NT2/D1 (cell line): ENCODE results near the gene ST6GALNAC1.

Source experiments
- DNase-seq: peaks from one replicate; pipeline ENCODE4 v3.0.0-alpha.2; 2011; ENCODE audit warnings: low read depth, low spot score
- H3K27me3 ChIP-seq: 2 replicates; pipeline ENCODE4 v1.6.0; 2011; ENCODE audit warnings: mild to moderate bottlenecking; ENCODE audit not compliant: insufficient read length, insufficient read depth
- H3K36me3 ChIP-seq: 2 replicates; pipeline ENCODE4 v1.6.1; 2011; ENCODE audit warnings: mild to moderate bottlenecking, low read length, mixed read lengths; ENCODE audit not compliant: insufficient read depth, insufficient read length
- H3K4me1 ChIP-seq: 2 replicates; pipeline ENCODE4 v1.5.1; 2011; ENCODE audit not compliant: insufficient read depth, insufficient read length
- H3K4me3 ChIP-seq: 2 replicates; pipeline ENCODE4 v1.5.1; 2011; ENCODE audit warnings: low read depth; ENCODE audit not compliant: insufficient read length
- H3K9ac ChIP-seq: 2 replicates; pipeline ENCODE4 v1.6.0; 2011; ENCODE audit warnings: low read depth; ENCODE audit not compliant: insufficient read length
- H3K9me3 ChIP-seq: 2 replicates; pipeline ENCODE4 v1.5.1; 2011; ENCODE audit warnings: mild to moderate bottlenecking, low read length; ENCODE audit not compliant: insufficient read depth
- SUZ12 ChIP-seq: IDR thresholded peaks from 2 replicates; pipeline ENCODE4 v1.6.1; 2011; ENCODE audit not compliant: insufficient read length, insufficient read depth; ENCODE audit errors: extremely low read depth
- YY1 ChIP-seq: IDR thresholded peaks from 2 replicates; pipeline ENCODE4 v1.6.1; 2011; ENCODE audit not compliant: insufficient read length, insufficient read depth
- ZNF274 ChIP-seq: IDR thresholded peaks from 2 replicates; pipeline ENCODE4 v1.6.1; 2011; ENCODE audit warnings: mild to moderate bottlenecking, low read depth, low read length

The ST6GALNAC1 gene

GRCh38 chr17:76598004-76598439 lies 45.5 kb downstream of the ST6GALNAC1 start:
- no peak for TF ChIP-seq ZNF274
- no peak for TF ChIP-seq YY1
- no peak for TF ChIP-seq SUZ12
- no peak for DNase-seq
- H3K4me1 ChIP-seq: no peaks in the 10 kb centered on the region

DNA sequence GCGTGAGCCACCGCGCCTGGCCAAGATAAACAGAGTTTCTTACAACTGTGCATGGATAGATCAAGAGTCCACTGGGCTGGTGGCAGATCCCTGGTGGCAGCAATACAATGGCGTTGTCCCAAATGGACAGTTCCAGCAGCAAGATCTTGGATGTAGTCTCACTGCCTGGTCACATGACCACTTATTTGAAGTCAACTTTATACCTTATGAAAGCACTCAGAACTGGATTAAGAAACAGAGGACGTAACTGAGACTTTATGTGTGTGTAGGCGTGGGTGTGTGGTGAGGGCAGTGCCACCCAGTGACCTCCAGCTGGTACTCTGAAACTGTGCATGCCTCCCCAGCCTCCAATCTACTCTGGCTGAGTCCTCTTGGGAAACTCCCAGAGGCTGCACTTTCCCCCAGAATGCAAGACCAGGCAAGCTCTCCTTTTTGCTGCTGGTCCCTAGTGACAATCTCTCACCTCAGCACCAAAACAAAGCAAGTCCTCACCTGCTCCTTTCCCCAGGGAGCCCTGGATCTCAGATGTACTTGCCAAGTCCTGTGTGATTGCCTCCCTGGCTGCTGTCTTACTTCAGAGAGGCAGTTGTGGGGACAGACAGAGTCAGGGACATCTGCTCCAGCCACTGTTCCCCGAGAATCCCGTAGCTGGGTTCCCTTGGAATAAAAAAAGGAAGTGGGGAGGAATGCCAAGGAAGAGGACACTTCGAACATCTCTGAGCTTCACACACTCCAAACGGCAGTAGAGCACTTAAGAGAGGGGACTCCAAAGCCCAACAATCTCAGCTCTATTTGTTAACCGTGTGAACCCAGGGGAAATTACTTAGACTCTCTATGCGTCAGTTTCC lies 46.2 kb downstream of the ST6GALNAC1 start:
- Histone ChIP-seq H3K4me1 (no peaks in the 10 kb centered on the region), H3K36me3 (no peaks in the 10 kb centered on the region), H3K27me3 (no peaks in the 10 kb centered on the region), H3K9me3 (no peaks in the 10 kb centered on the region), H3K9ac (no peak overlapping the region), H3K4me3 (no peak overlapping the region)
- no peak for TF ChIP-seq SUZ12
- no peak for TF ChIP-seq ZNF274
- TF ChIP-seq YY1: no peak
- no peak for DNase-seq

More at GRCh38 chr17:76598004-76598439, 45.5 kb downstream of the ST6GALNAC1 start:
- H3K4me3 ChIP-seq: no peak overlapping the region
- no peak overlapping the region for H3K9ac ChIP-seq
- H3K27me3 ChIP-seq: no peaks in the 10 kb centered on the region
- H3K36me3 ChIP-seq: no peaks in the 10 kb centered on the region
- H3K9me3 ChIP-seq: no peaks in the 10 kb centered on the region; the same call in 1 of the 2 replicates

DNA sequence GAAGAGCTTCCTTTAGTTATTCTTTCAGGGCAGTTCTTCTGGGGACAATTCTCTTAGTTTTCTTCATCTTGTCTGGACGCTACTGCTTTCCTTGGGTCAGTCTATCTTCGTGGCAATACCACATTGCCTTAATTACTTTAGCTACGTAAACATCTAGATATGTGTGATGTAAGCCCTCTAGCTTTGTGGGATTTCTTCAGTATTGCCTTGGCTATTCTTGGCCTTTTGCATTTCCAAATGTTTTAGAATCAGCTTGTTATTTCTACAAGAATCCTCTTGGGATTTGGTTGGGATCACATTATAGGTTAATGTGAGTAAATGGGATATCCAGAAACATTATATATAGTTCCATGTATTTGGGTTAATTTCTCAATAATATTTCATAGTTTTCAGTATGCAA lies 48.9 kb downstream of the ST6GALNAC1 start:
- H3K4me1 ChIP-seq: no peaks in the 10 kb centered on the region
- no peak for DNase-seq
- no peaks in the 10 kb centered on the region for H3K9me3 ChIP-seq
- H3K9ac ChIP-seq: no peak overlapping the region
- no peak overlapping the region for H3K4me3 ChIP-seq
- no peak for TF ChIP-seq YY1
- no peak for TF ChIP-seq ZNF274
- no peak for TF ChIP-seq SUZ12
- no peaks in the 10 kb centered on the region for H3K27me3 ChIP-seq
- no peaks in the 10 kb centered on the region for H3K36me3 ChIP-seq

GRCh38 chr17:76593959-76594358 lies 49.6 kb downstream of the ST6GALNAC1 start:
- no peak for TF ChIP-seq ZNF274
- no peak for TF ChIP-seq YY1
- TF ChIP-seq SUZ12: no peak
- Histone ChIP-seq H3K9ac (no peak overlapping the region), H3K4me3 (no peak overlapping the region), H3K27me3 (no peaks in the 10 kb centered on the region), H3K36me3 (no peaks in the 10 kb centered on the region), H3K9me3 (no peaks in the 10 kb centered on the region), H3K4me1 (no peaks in the 10 kb centered on the region)
- no peak for DNase-seq

- Histone ChIP-seq H3K4me3 (no peak overlapping the region), H3K4me1 (no peaks in the 10 kb centered on the region), H3K9me3 (no peaks in the 10 kb centered on the region), H3K27me3 (peaks cover 5% of the 10 kb centered on the region), H3K36me3 (no peaks in the 10 kb centered on the region), H3K9ac (no peak overlapping the region)
- DNase-seq: no peak
- TF ChIP-seq ZNF274 (no peak), SUZ12 (no peak), YY1 (no peak)
These were observed 50.2 kb downstream of the ST6GALNAC1 start for GRCh38 chr17:76593384-76593826.

GRCh38 chr17:76588182-76588581 lies 55.4 kb downstream of the ST6GALNAC1 start:
- Histone ChIP-seq H3K9me3 (no peaks in the 10 kb centered on the region), H3K4me1 (peaks cover 7% of the 10 kb centered on the region), H3K27me3 (peaks cover 43% of the 10 kb centered on the region), H3K4me3 (no peak overlapping the region), H3K36me3 (no peaks in the 10 kb centered on the region), H3K9ac (no peak overlapping the region)
- TF ChIP-seq SUZ12: no peak
- no peak for TF ChIP-seq YY1
- no peak for TF ChIP-seq ZNF274
- no peak for DNase-seq

- DNase-seq: no peak
- TF ChIP-seq SUZ12 (no peak), YY1 (no peak), ZNF274 (no peak)
These were observed 56.6 kb downstream of the ST6GALNAC1 start for GRCh38 chr17:76586741-76587487.

More at GRCh38 chr17:76586741-76587487, 56.6 kb downstream of the ST6GALNAC1 start:
- Histone ChIP-seq H3K4me1 (peaks cover 7% of the 10 kb centered on the region), H3K4me3 (no peak overlapping the region), H3K9ac (no peak overlapping the region), H3K36me3 (no peaks in the 10 kb centered on the region), H3K27me3 (peaks cover 43% of the 10 kb centered on the region), H3K9me3 (no peaks in the 10 kb centered on the region)
